Tibial nerve (tissue), 3 donors: ENCODE results near the gene GOLGA6D.

ENCODE experiments used
- POLR2A ChIP-seq, 2 donors: fragments of 450-650 bp; IDR thresholded peaks; one replicate each; pipeline ENCODE4 v1.6.1; 2017; ENCODE audit warnings: antibody characterized with exemption in 2 of 2, mild to moderate bottlenecking in 2 of 2, moderate library complexity in 2 of 2
- TF ChIP-seq, protein P1 (sequence below), 5 experiments: fragments of 200-600 bp in 3 of 5; fragments of 450-650 bp in 2 of 5; sonication (generic) in 3 of 5; IDR thresholded peaks; one replicate each; pipeline ENCODE4 v1.5.1; 2016 to 2019; ENCODE audit warnings: antibody characterized with exemption in 5 of 5, mild to moderate bottlenecking in 3 of 5, moderate library complexity in 2 of 5

DNA sequence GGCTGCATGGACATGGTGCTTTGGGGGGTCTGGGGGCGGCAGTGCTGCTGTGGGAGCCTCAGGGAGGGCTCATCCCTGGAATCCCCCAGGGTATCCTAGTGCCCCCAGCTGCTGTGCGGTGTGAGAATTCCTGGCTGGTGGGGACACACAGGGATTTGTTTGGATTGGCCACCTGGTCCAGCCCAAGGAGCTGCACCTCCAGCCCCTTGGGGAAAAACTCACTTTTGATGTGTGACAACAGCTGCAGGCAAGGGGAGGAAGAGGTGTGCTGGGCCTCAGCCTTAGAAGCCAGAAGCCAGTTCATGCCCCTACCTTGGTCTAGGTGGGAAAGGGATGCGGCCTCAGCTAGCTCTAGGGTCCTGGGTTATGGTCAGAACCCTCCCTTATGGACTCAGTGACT lies 44.9 kb downstream of the GOLGA6D start:
- TF ChIP-seq, protein P1, sequence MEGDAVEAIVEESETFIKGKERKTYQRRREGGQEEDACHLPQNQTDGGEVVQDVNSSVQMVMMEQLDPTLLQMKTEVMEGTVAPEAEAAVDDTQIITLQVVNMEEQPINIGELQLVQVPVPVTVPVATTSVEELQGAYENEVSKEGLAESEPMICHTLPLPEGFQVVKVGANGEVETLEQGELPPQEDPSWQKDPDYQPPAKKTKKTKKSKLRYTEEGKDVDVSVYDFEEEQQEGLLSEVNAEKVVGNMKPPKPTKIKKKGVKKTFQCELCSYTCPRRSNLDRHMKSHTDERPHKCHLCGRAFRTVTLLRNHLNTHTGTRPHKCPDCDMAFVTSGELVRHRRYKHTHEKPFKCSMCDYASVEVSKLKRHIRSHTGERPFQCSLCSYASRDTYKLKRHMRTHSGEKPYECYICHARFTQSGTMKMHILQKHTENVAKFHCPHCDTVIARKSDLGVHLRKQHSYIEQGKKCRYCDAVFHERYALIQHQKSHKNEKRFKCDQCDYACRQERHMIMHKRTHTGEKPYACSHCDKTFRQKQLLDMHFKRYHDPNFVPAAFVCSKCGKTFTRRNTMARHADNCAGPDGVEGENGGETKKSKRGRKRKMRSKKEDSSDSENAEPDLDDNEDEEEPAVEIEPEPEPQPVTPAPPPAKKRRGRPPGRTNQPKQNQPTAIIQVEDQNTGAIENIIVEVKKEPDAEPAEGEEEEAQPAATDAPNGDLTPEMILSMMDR (IDR thresholded peaks at IDR 0.05) = no peak
- TF ChIP-seq POLR2A (IDR thresholded peaks at IDR 0.05) = no peak
